SK-N-DZ (cell line): ENCODE results near the gene MAP4K5. TPM values are rescaled to one million over a fixed set of nuclear protein-coding genes. Genes with fewer than 3 reads are reported as not detected.
"Not testable (repeated sequence)": the region's sequence is repeated elsewhere in the genome, so short reads cannot be mapped to it uniquely, and the experiment has no call there.

ENCODE experiments used
- DNase-seq: peaks from one replicate; pipeline ENCODE4 v3.0.0-alpha.2; 2015; ENCODE audit warnings: low spot score
- polyA plus RNA-seq, 2 experiments: library from polyadenylated mRNA; depleted of rRNA; stranded (reverse); fragments of >200 nt; gene quantifications; 2 replicates each; pipeline ENCODE4 v1.2.3, GENCODE V29; 2014

Gene MAP4K5
- 77.9 and 92.5 TPM in 2 replicates for polyA plus RNA-seq (2014; cell fraction: cytosol; rRNA removed)
- 157 and 213 TPM in 2 replicates for polyA plus RNA-seq (2014; cell fraction: nucleus; rRNA removed)

- peak; percentile 86 for DNase-seq
Observed at GRCh38 chr14:50532502-50533240, at the start of gene MAP4K5. TSS of gene MAP4K5 (minus strand) at chr14:50532569. CDS start at chr14:50532049, 520 bp downstream.

- no peak for DNase-seq
Observed at GRCh38 chr14:50578433-50578832, 46.1 kb upstream of the MAP4K5 start.

- DNase-seq = no peak
Observed at GRCh38 chr14:50577982-50578381, 45.6 kb upstream of the MAP4K5 start.

GRCh38 chr14:50575769-50576168, 43.4 kb upstream of the MAP4K5 start:
- DNase-seq = no peak

- no peak for DNase-seq
Observed at GRCh38 chr14:50573862-50574261, 41.5 kb upstream of the MAP4K5 start.

- DNase-seq = no peak
Observed at GRCh38 chr14:50569714-50570274, 37.4 kb upstream of the MAP4K5 start.

- no peak for DNase-seq
Observed at GRCh38 chr14:50562841-50563240, 30.5 kb upstream of the MAP4K5 start.

- peak; percentile 72 for DNase-seq
Observed at GRCh38 chr14:50560931-50561285, 28.5 kb upstream of the MAP4K5 start.

- peak; percentile 83 for DNase-seq
Observed at GRCh38 chr14:50559990-50560930, 27.9 kb upstream of the MAP4K5 start, which contains the start of gene ATL1. TSS of gene ATL1 (plus strand) at chr14:50560145. CDS start at chr14:50560266, 121 bp downstream.

- not testable (repeated sequence) for DNase-seq
Observed at GRCh38 chr14:50552796-50553195, 20.4 kb upstream of the MAP4K5 start.

- DNase-seq = no peak
Observed at GRCh38 chr14:50551877-50552276, 19.5 kb upstream of the MAP4K5 start.

GRCh38 chr14:50550294-50550693, 17.9 kb upstream of the MAP4K5 start:
- no peak for DNase-seq

GRCh38 chr14:50545618-50546017, 13.2 kb upstream of the MAP4K5 start:
- no peak for DNase-seq

GRCh38 chr14:50544911-50545310, 12.5 kb upstream of the MAP4K5 start:
- no peak for DNase-seq

GRCh38 chr14:50542941-50543418, 10.6 kb upstream of the MAP4K5 start:
- DNase-seq = peak; percentile 83

GRCh38 chr14:50541159-50541567, 8.8 kb upstream of the MAP4K5 start:
- no peak for DNase-seq

GRCh38 chr14:50539051-50539450, 6.7 kb upstream of the MAP4K5 start:
- no peak for DNase-seq

- DNase-seq = not testable (repeated sequence)
Observed at GRCh38 chr14:50538034-50538433, 5.7 kb upstream of the MAP4K5 start.

GRCh38 chr14:50534997-50535396, 2.6 kb upstream of the MAP4K5 start:
- DNase-seq = no peak

GRCh38 chr14:50534416-50534815, 2.0 kb upstream of the MAP4K5 start:
- DNase-seq = no peak

- DNase-seq = no peak
Observed at GRCh38 chr14:50533806-50534205, 1.4 kb upstream of the MAP4K5 start.

- DNase-seq = no peak
Observed at GRCh38 chr14:50533241-50533705, 904 bp upstream of the MAP4K5 start.
